Activated naive CD4-positive, alpha-beta T cell treated with Interleukin-2 at 50 U/mL for 16 hours (primary cell): ENCODE measurements around the gene ACKR2.

Experiments
- DNase-seq: peaks from one replicate; pipeline ENCODE4 v3.0.0-alpha.2; 2020

Gene ACKR2

GRCh38 chr3:42894698-42895579 lies 85.7 kb downstream of the ACKR2 start:
- no peak for DNase-seq

GRCh38 chr3:42895580-42895868 lies 86.3 kb downstream of the ACKR2 start:
- DNase-seq: no peak

GRCh38 chr3:42898896-42899675 lies 89.8 kb downstream of the ACKR2 start:
- DNase-seq: no peak

GRCh38 chr3:42900226-42901072 lies 91.2 kb downstream of the ACKR2 start:
- DNase-seq: no peak

GRCh38 chr3:42901073-42901415 lies 91.8 kb downstream of the ACKR2 start:
- DNase-seq: no peak

- no peak for DNase-seq
Observed at GRCh38 chr3:42902257-42902656, 93.0 kb downstream of the ACKR2 start.

- no peak for DNase-seq
Observed at GRCh38 chr3:42904076-42904475, 94.8 kb downstream of the ACKR2 start.

GRCh38 chr3:42905740-42906069 lies 96.5 kb downstream of the ACKR2 start:
- no peak for DNase-seq

- no peak for DNase-seq
Observed at GRCh38 chr3:42906070-42906847, 97.0 kb downstream of the ACKR2 start, which contains the start of gene ZNF662. Gene ZNF662 (plus strand): TSS chr3:42906142. CDS start chr3:42908115, 1,973 bp downstream.

GRCh38 chr3:42906848-42907183 lies 97.6 kb downstream of the ACKR2 start:
- no peak for DNase-seq

GRCh38 chr3:42908675-42909074 lies 99.4 kb downstream of the ACKR2 start:
- no peak for DNase-seq

- DNase-seq: no peak
Observed at GRCh38 chr3:42911551-42911950, 102.3 kb downstream of the ACKR2 start.

GRCh38 chr3:42914771-42915515 lies 105.7 kb downstream of the ACKR2 start:
- no peak for DNase-seq
